ENCODE results near the gene GRAP. TPM values are rescaled to one million over a fixed set of nuclear protein-coding genes. Genes with fewer than 3 reads are reported as not detected.

The GRAP gene
- total RNA-seq, 1 experiment from 2014 or later: 0.66 TPM

- Histone ChIP-seq H3K27me3 (ENCODE audit: control insufficient read depth, insufficient read depth, low read length) (no peaks in the 10 kb centered on the region), H3K4me3 (ENCODE audit: insufficient read depth, low read depth, low read length) (no peak overlapping the region), H3K36me3 (replicated peaks; ENCODE audit: control insufficient read depth, insufficient read depth, low read length) (peaks cover 32% of the 10 kb centered on the region)
- DNase-seq: no peak
These were observed 65.9 kb downstream of the GRAP start for GRCh38 chr17:18980682-18981334.

DNA sequence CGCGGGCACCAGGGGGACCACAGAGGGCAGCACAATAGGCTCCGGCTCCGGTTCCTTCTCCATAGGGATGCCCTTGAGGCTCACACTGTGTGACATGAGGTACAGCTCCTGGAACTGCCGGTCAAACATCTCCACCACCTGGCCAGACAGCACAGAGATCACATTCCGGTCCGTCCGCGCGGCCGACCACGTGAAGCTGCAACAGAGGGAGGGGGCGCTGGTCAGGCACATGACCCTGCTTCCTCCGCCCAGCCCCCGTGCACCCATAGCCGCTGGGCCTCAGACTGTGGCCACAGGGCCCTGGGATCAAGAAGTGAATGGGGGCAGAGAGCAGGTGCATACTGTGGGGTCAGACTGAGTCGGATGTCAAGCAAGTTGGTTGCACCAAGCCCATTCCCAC lies 68.1 kb downstream of the GRAP start:
- Histone ChIP-seq H3K27me3 (ENCODE audit: control insufficient read depth, insufficient read depth, low read length) (no peaks in the 10 kb centered on the region), H3K4me3 (ENCODE audit: insufficient read depth, low read depth, low read length) (no peak overlapping the region), H3K36me3 (replicated peaks; ENCODE audit: control insufficient read depth, insufficient read depth, low read length) (peaks cover 31% of the 10 kb centered on the region)
- no peak for DNase-seq

- no peak for DNase-seq
- H3K27me3 ChIP-seq (ENCODE audit: control insufficient read depth, insufficient read depth, low read length): no peaks in the 10 kb centered on the region
- no peak overlapping the region for H3K4me3 ChIP-seq (ENCODE audit: insufficient read depth, low read depth, low read length)
- H3K36me3 ChIP-seq (replicated peaks; ENCODE audit: control insufficient read depth, insufficient read depth, low read length): peaks cover 29% of the 10 kb centered on the region
These were observed 68.7 kb downstream of the GRAP start for GRCh38 chr17:18978050-18978449.

GRCh38 chr17:18977646-18978045 lies 69.1 kb downstream of the GRAP start:
- DNase-seq: no peak
- Histone ChIP-seq H3K36me3 (replicated peaks; ENCODE audit: control insufficient read depth, insufficient read depth, low read length) (peaks cover 29% of the 10 kb centered on the region), H3K4me3 (ENCODE audit: insufficient read depth, low read depth, low read length) (no peak overlapping the region), H3K27me3 (ENCODE audit: control insufficient read depth, insufficient read depth, low read length) (no peaks in the 10 kb centered on the region)

DNA sequence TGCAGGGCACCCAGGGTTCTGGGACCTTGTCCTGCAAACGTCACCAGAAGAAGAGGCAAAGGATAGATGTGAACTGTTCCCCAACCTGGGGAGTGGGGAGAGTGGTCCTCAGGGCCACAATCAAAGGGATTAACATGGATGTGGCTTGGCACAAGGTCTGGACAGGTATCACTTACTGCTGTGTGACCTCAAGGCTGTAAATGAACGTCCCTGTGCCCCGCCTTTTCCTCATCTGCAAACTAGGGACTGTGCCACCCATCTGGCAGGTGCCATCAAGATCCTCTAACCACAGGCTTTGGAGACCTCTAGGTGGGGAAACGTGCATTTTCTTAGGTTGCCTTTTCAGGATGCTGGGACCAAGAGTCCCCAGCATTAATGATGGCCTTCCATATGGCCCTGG lies 69.7 kb downstream of the GRAP start:
- H3K4me3 ChIP-seq (ENCODE audit: insufficient read depth, low read depth, low read length): no peak overlapping the region
- no peak for DNase-seq
- no peaks in the 10 kb centered on the region for H3K27me3 ChIP-seq (ENCODE audit: control insufficient read depth, insufficient read depth, low read length)
- H3K36me3 ChIP-seq (replicated peaks; ENCODE audit: control insufficient read depth, insufficient read depth, low read length): peaks cover 29% of the 10 kb centered on the region

- Histone ChIP-seq H3K36me3 (replicated peaks; ENCODE audit: control insufficient read depth, insufficient read depth, low read length) (peaks cover 31% of the 10 kb centered on the region), H3K27me3 (ENCODE audit: control insufficient read depth, insufficient read depth, low read length) (no peaks in the 10 kb centered on the region), H3K4me3 (ENCODE audit: insufficient read depth, low read depth, low read length) (no peak overlapping the region)
- no peak for DNase-seq
These were observed 70.6 kb downstream of the GRAP start for GRCh38 chr17:18976201-18976600.

DNA sequence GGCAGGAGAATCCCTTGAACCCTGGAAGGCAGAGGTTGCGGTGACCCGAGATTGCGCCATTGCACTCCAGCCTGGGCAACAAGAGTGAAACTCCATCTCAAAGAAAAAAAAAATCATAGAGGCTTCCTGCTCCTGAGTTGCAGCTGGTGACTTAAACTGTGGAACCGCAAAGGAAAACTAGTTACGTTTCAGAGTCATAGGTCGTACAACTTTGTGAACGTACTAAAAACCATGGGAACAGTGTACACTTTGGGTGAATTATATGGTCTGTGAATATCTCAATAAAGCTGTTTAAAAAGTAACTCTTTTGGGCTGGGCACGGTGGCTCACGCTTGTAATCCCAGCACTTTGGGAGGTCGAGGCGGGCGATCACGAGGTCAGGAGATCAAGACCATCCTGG lies 71.2 kb downstream of the GRAP start:
- Histone ChIP-seq H3K4me3 (ENCODE audit: insufficient read depth, low read depth, low read length) (no peak overlapping the region), H3K36me3 (replicated peaks; ENCODE audit: control insufficient read depth, insufficient read depth, low read length) (peaks cover 33% of the 10 kb centered on the region), H3K27me3 (ENCODE audit: control insufficient read depth, insufficient read depth, low read length) (no peaks in the 10 kb centered on the region)
- DNase-seq: no peak

- Histone ChIP-seq H3K4me3 (ENCODE audit: insufficient read depth, low read depth, low read length) (no peak overlapping the region), H3K36me3 (replicated peaks; ENCODE audit: control insufficient read depth, insufficient read depth, low read length) (peaks cover 29% of the 10 kb centered on the region), H3K27me3 (ENCODE audit: control insufficient read depth, insufficient read depth, low read length) (no peaks in the 10 kb centered on the region)
- DNase-seq: no peak
These were observed 72.2 kb downstream of the GRAP start for GRCh38 chr17:18974407-18975149.

DNA sequence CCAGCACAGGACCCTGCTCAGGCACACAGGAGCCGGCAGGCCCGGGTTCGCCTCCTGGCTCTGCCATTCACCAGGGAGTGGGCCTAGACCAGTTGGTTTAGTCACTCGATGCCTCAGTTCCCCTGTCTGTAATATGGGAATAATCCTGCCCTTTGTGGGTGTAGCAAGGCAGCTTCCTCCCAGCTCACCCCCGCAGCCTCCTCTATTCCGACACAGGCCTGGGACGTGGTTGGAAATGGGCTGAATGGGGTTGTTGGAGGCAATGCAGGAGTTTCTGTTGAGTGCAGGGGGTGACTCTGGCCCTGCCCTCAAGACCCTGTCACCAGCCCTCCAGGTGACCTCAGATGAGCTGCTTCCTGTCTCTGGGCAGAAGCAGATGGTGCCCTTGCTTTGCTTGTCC lies 75.0 kb downstream of the GRAP start:
- no peaks in the 10 kb centered on the region for H3K27me3 ChIP-seq (ENCODE audit: control insufficient read depth, insufficient read depth, low read length)
- no peak overlapping the region for H3K4me3 ChIP-seq (ENCODE audit: insufficient read depth, low read depth, low read length)
- H3K36me3 ChIP-seq (replicated peaks; ENCODE audit: control insufficient read depth, insufficient read depth, low read length): peaks cover 11% of the 10 kb centered on the region
- DNase-seq: no peak

Other genes with a start within 250 kb of the GRAP start
- 62.9 and 68.6 TPM in 2 replicates for gene PRPSAP2, start 188.8 kb downstream of the GRAP start, total RNA-seq (2014; rRNA removed; shearing (Covaris generic))
- gene SLC5A10, start 94.8 kb downstream of the GRAP start, total RNA-seq (2014; rRNA removed; shearing (Covaris generic)): not detected in 2 replicates
- 40.6 and 44.8 TPM in 2 replicates for gene FAM83G, start 42.2 kb downstream of the GRAP start, total RNA-seq (2014; rRNA removed; shearing (Covaris generic))
- not detected in 2 replicates for gene GRAPL, start 80.6 kb upstream of the GRAP start, total RNA-seq (2014; rRNA removed; shearing (Covaris generic))
- gene EPN2, start 190.4 kb upstream of the GRAP start, total RNA-seq (2014; rRNA removed; shearing (Covaris generic)): 23.7 and 30.3 TPM in 2 replicates

Measured in H7 (cell line).